SK-N-MC (cell line): ENCODE results near the gene GDPD4.
A peak's percentile ranks its signal among the peaks of the same experiment; 100 is the strongest.

Experiments used
- DNase-seq: peaks from one replicate; pipeline ENCODE4 v3.0.0-alpha.2; 2011; ENCODE audit warnings: low read depth, low spot score
- H3K27ac ChIP-seq: fragments of 200-600 bp; sonication (generic); 2 replicates; pipeline ENCODE4 v1.5.1; 2016; ENCODE audit warnings: mixed run types
- H3K36me3 ChIP-seq: fragments of 200-600 bp; sonication (generic); 2 replicates; pipeline ENCODE4 v1.6.1; 2017; ENCODE audit warnings: antibody characterized with exemption, low read length, mixed read lengths; ENCODE audit not compliant: insufficient read depth
- H3K4me3 ChIP-seq: fragments of 200-600 bp; sonication (generic); 2 replicates; pipeline ENCODE4 v1.5.1; 2016
- H3K9ac ChIP-seq: fragments of 200-600 bp; sonication (generic); 2 replicates; pipeline ENCODE4 v1.8.0; 2017; ENCODE audit warnings: mixed run types, mixed read lengths; ENCODE audit not compliant: insufficient read length
- H3K9me3 ChIP-seq: fragments of 200-600 bp; sonication (generic); 2 replicates; pipeline ENCODE4 v1.6.1; 2017; ENCODE audit warnings: low read depth, mild to moderate bottlenecking, antibody characterized with exemption, low read length, moderate library complexity, mixed read lengths
- EZH2 ChIP-seq: fragments of 200-600 bp; sonication (generic); IDR thresholded peaks from one replicate; pipeline ENCODE4 v1.6.1; 2017; ENCODE audit warnings: antibody characterized with exemption
- FOXP2 ChIP-seq: optimal IDR thresholded peaks from 2 replicates; pipeline ENCODE3; 2011; ENCODE audit warnings: mild to moderate bottlenecking, moderate library complexity; ENCODE audit not compliant: insufficient read depth; ENCODE audit errors: extremely low read length, control extremely low read depth
- POLR2AphosphoS5 ChIP-seq: IDR thresholded peaks from 2 replicates; pipeline ENCODE4 v1.6.1; 2012; ENCODE audit warnings: mild to moderate bottlenecking, low read depth, low read length, borderline replicate concordance

The GDPD4 gene

DNA sequence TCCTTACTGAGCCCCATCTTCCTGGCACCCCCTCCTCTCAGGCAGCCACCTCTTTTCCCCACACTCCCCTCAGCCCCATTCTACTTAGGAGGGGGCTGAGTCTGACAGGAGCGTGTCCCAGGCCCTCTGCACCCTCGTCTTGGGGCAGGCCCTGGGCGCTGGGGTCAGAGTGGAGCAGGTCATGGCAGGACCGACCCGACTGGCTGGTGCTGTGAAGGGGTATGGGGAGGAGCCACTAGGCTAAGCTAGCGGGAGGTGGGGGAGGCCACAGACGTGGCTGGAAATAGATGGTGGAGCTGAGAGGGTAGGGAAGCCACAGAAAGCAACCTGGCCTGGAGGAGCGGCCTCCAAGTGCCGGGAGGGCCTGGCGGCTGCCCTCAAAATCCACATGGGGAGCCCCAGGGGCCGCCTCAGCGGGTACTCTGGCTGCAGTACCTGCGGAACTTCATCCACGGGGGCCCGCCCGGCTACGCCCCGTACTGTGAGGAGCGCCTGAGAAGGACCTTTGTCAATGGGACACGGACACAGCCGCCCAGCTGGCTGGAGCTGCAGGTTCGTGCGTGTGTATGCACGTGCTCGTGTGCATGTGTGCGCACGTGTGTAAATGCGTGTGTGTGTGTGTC lies 111.8 kb downstream of the GDPD4 start:
- no peak for DNase-seq
- no peaks in the 10 kb centered on the region for H3K9me3 ChIP-seq

DNA sequence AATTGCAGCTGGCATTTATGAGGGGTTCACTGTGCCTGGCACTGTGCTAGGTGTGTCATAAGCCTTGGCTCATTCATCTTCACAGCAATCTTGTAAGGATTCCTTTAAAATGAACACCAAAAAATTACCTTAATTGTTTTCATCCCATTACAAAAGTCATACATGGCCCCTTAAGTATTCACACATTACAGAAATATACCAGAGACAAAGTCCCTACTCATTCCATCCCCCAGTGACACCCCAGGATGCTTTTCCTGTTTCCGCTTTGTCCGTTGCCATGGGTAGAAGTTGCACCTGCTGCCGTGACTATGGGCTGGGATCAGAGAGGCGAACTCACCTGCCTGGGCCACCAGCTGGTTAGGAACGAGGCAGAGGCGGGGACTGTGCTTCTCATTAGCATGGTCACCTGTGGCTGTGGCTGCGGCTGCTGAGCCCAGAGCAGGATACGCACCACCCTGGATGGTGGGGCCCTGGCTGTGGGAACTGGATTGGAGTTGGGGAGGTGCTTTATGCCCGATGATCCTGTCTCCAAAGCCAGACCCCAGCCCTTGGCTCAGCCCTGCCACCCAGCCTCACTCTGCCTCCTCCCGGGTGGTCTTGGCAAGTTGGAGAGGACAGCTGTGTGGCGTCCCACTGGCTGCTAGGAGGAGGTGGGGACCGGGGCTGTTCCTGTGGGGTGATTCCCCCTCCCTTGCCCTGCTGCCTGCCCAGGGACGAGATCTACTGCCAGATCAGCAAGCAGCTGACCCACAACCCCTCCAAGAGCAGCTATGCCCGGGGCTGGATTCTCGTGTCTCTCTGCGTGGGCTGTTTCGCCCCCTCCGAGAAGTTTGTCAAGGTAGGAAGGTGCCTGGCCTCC lies 112.6 kb downstream of the GDPD4 start:
- Histone ChIP-seq H3K9ac (no peak overlapping the region), H3K9me3 (no peaks in the 10 kb centered on the region), H3K36me3 (no peaks in the 10 kb centered on the region), H3K27ac (no peak overlapping the region), H3K4me3 (no peak overlapping the region)
- TF ChIP-seq FOXP2 (no peak), POLR2AphosphoS5 (no peak), EZH2 (no peak)
- DNase-seq: no peak

More for the DNA sequence above, 111.8 kb downstream of the GDPD4 start:
- Histone ChIP-seq H3K36me3 (no peaks in the 10 kb centered on the region), H3K9ac (no peak overlapping the region), H3K4me3 (no peak overlapping the region), H3K27ac (no peak overlapping the region)
- TF ChIP-seq POLR2AphosphoS5 (no peak), EZH2 (no peak)

- TF ChIP-seq POLR2AphosphoS5 (no peak), FOXP2 (no peak), EZH2 (no peak)
- Histone ChIP-seq H3K27ac (no peak overlapping the region), H3K36me3 (no peaks in the 10 kb centered on the region)
Observed at GRCh38 chr11:77187776-77188632, 113.5 kb downstream of the GDPD4 start.

DNA sequence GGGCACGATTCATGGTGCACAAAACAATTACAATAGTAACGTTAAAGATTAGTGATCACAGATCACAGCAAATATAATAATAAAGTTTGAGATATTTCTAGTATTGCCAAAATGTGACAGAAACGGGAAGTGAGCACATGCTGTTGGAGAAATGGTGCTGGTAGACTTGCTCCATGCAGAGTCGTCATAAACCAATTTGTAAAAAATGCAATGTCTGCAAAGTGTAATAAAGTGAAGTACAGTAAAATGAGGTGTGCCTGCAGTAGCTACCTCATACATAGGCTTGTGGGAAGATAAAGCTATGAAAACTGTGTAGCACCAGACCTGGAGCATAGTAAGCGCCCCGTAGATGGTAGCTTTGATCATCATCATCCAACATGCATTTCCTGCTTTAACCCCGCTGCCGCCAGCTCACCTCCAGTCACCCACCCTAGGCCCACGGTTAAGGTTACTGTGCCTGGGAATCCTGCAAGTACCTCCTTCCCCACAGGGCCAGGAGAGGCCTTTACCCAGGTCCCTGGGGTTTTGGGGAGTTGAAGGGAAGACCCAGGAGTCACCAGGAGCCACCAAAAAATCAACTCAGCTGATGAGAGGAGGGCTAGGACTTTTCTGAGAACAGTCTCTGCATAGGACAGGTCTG lies 114.3 kb downstream of the GDPD4 start:
- no peaks in the 10 kb centered on the region for H3K9me3 ChIP-seq
- TF ChIP-seq FOXP2 (no peak), POLR2AphosphoS5 (no peak), EZH2 (no peak)
- no peaks in the 10 kb centered on the region for H3K36me3 ChIP-seq
- H3K4me3 ChIP-seq: no peak overlapping the region
- H3K9ac ChIP-seq: no peak overlapping the region
- no peak for DNase-seq
- no peak overlapping the region for H3K27ac ChIP-seq

More at GRCh38 chr11:77187776-77188632, 113.5 kb downstream of the GDPD4 start:
- DNase-seq: peak; percentile 37
- no peak overlapping the region for H3K4me3 ChIP-seq
- no peak overlapping the region for H3K9ac ChIP-seq
- no peaks in the 10 kb centered on the region for H3K9me3 ChIP-seq

- TF ChIP-seq FOXP2: no peak
- no peak overlapping the region for H3K4me3 ChIP-seq
- no peak overlapping the region for H3K27ac ChIP-seq
- DNase-seq: no peak
- no peak overlapping the region for H3K9ac ChIP-seq
- H3K36me3 ChIP-seq: no peaks in the 10 kb centered on the region
- H3K9me3 ChIP-seq: no peaks in the 10 kb centered on the region
Observed at GRCh38 chr11:77186302-77186701, 115.2 kb downstream of the GDPD4 start.

- Histone ChIP-seq H3K27ac (no peak overlapping the region), H3K9ac (no peak overlapping the region), H3K9me3 (no peaks in the 10 kb centered on the region), H3K4me3 (no peak overlapping the region), H3K36me3 (no peaks in the 10 kb centered on the region)
- DNase-seq: no peak
- TF ChIP-seq FOXP2: no peak
- TF ChIP-seq EZH2: no peak
- TF ChIP-seq POLR2AphosphoS5: no peak
Observed at GRCh38 chr11:77184136-77184860, 117.2 kb downstream of the GDPD4 start.

DNA sequence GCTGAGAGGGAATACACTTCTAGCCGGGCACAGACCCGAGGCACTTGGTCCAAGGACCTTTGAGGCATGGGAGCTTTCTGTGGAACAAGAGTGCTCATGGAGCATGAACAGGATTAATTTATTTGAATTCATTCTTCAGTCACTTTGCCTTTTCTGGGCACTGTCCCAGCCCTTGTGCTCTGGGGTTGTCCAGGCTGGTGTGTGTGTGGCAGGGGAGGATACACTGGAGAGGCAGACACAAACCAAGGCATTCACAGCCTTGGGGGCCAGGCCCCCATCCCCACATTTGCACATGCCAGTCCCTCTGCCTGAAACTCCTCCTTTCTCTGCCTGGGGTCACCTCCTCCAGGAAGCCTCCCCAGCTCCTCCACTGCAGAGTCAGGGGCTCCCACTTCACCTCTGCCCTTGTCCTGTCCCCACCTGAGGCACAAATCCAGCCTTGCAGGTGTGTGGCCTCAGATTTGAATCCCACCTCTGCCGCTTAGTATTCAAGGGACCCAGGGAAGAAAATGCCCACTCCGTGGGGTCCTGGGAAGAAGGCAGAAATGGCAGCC lies 118.0 kb downstream of the GDPD4 start:
- TF ChIP-seq EZH2 (no peak), POLR2AphosphoS5 (no peak), FOXP2 (no peak)
- no peak overlapping the region for H3K4me3 ChIP-seq
- no peaks in the 10 kb centered on the region for H3K36me3 ChIP-seq
- H3K9ac ChIP-seq: no peak overlapping the region
- no peak overlapping the region for H3K27ac ChIP-seq
- DNase-seq: no peak
- H3K9me3 ChIP-seq: no peaks in the 10 kb centered on the region
